Measurements from ENCODE around the gene TNPO1. TPM values are rescaled to one million over a fixed set of nuclear protein-coding genes. Genes with fewer than 3 reads are reported as not detected.
A peak's percentile ranks its signal among the peaks of the same experiment; 100 is the strongest.

Gene TNPO1
- total and polyA plus RNA-seq, 2 of the 8 experiments (the other 6 are each of a cell fraction or from before 2014, with no cell fraction given), result 38.5 to 211 TPM

- peak within 1 kb of the TSS; percentile 90 for H2BK5ac ChIP-seq (ENCODE audit: low read depth, low read length)
- H3K56ac ChIP-seq (replicated peaks; ENCODE audit: insufficient read length, low read depth, low read length), result peak within 1 kb of the TSS; percentile 86
- H2BK120ac ChIP-seq (replicated peaks; ENCODE audit: low read depth, low read length), result no peak within 1 kb of the TSS
- H4K91ac ChIP-seq (replicated peaks; ENCODE audit: insufficient read length, low read length), result peak within 1 kb of the TSS; percentile 79
- H3K23ac ChIP-seq (ENCODE audit: insufficient read length), result no peak within 1 kb of the TSS
- H3K4ac ChIP-seq (replicated peaks; ENCODE audit: insufficient read length, low read depth, low read length), result no peak within 1 kb of the TSS
- peak within 1 kb of the TSS; percentile 96 for H4K8ac ChIP-seq (ENCODE audit: extremely low read depth, insufficient read depth, low read length)
- peak within 1 kb of the TSS; percentile 81 to 88 for H3K4me2 ChIP-seq (ENCODE audit: insufficient read depth in 1 of 2, low read depth in 2 of 2, low read length in 2 of 2)
- H3K36me3 ChIP-seq (ENCODE audit: control insufficient read depth in 2 of 4, insufficient read depth in 4 of 4, low read length in 3 of 4), result no peaks in the 10 kb centered on the region
- FAIRE-seq, result no peak
- H3K23me2 ChIP-seq (ENCODE audit: low read depth, low read length), result peaks cover 5% of the 10 kb centered on the region
- peak within 1 kb of the TSS; percentile 77; the same call in 1 of the 2 replicates for H2BK20ac ChIP-seq (ENCODE audit: low read length)
- H3K4me3 ChIP-seq (ENCODE audit: extremely low read depth in 1 of 4, insufficient read depth in 2 of 4, low read depth in 3 of 4, low read length in 4 of 4), result peak within 1 kb of the TSS; percentile 68 to 83 (median 78)
- H3K79me1 ChIP-seq (ENCODE audit: low read depth, low read length), result no peaks in the 10 kb centered on the region
- no peaks in the 10 kb centered on the region for H3K9me3 ChIP-seq (ENCODE audit: insufficient read depth in 2 of 2, low read depth in 1 of 2, low read length in 1 of 2)
- peak; percentile 87 to 99 for DNase-seq (ENCODE audit: low read depth in 1 of 2, low spot score in 2 of 2)
- H3K27me3 ChIP-seq (replicated peaks in 1 of 4; ENCODE audit: control insufficient read depth in 3 of 4, extremely low read depth in 1 of 4, insufficient read depth in 3 of 4, low read length in 3 of 4), result no peaks in the 10 kb centered on the region; a peak in 1 of 7 replicates
- CTCF ChIA-PET (ENCODE audit: partially characterized antibody), result interaction anchor here (0.9 to 1.4 kb wide), 8 partner anchors 9 to 273 kb away, joined by 3 to 4 read pairs (median 3); no protein-coding TSS in a partner anchor
- 0 out of 2 replicates have a peak within 1 kb of the TSS, but pooled peaks have one; percentile 96 for H2BK15ac ChIP-seq (ENCODE audit: low read length)
- no peak within 1 kb of the TSS for H3K14ac ChIP-seq (ENCODE audit: insufficient read length)
- WGBS, 2 experiments (ENCODE audit: extremely low coverage in 1 of 2, insufficient coverage in 1 of 2, insufficient read length in 1 of 2, insufficient replicate concordance in 2 of 2, low coverage in 1 of 2, low lambda C conversion rate in 2 of 2, missing lambda C conversion rate in 1 of 2), result 2% methylated on average over 20 of the region's 64 CpGs; no CpG with 5 or more reads in 1 of the 2 experiments
- H3K9ac ChIP-seq (replicated peaks in 1 of 4; ENCODE audit: extremely low read depth in 1 of 4, low read depth in 3 of 4, low read length in 3 of 4), result peak within 1 kb of the TSS; percentile 58 to 87 (median 70)
- peaks cover 0 to 8% (median 2%) of the 10 kb centered on the region in 4 experiments; a peak in 3 of 7 replicates for H3K4me1 ChIP-seq (replicated peaks in 1 of 4; ENCODE audit: control insufficient read depth in 3 of 4, insufficient read depth in 4 of 4, low read length in 3 of 4)
- H2AFZ ChIP-seq (ENCODE audit: low read length), result peak within 1 kb of the TSS; percentile 88
- H3K27ac ChIP-seq (ENCODE audit: low read depth, low read length), result peak within 1 kb of the TSS; percentile 46; the same call in 1 of the 2 replicates
- peak within 1 kb of the TSS; percentile 97 for H3K18ac ChIP-seq (ENCODE audit: extremely low read depth, low read length)
- peaks cover 0 to 22% of the 10 kb centered on the region in 2 experiments; a peak in 2 of 4 replicates for H3K79me2 ChIP-seq (ENCODE audit: control insufficient read depth in 1 of 2, insufficient read depth in 2 of 2, low read length in 2 of 2)
- H2BK12ac ChIP-seq (ENCODE audit: low read depth, low read length), result peak within 1 kb of the TSS; percentile 98
- no peaks in the 10 kb centered on the region for H4K20me1 ChIP-seq (replicated peaks in 1 of 2; ENCODE audit: control insufficient read depth in 1 of 2, insufficient read depth in 2 of 2, low read length in 2 of 2)
- H2AK5ac ChIP-seq (ENCODE audit: low read depth, low read length), result no peak within 1 kb of the TSS
- POLR2A ChIA-PET (ENCODE audit: partially characterized antibody), result interaction anchor here (0.8 to 2.0 kb wide), 11 partner anchors 10 to 319 kb away, joined by 3 to 5 read pairs (median 3); no protein-coding TSS in a partner anchor
- H4K5ac ChIP-seq (ENCODE audit: insufficient read length, low read depth, low read length), result peak within 1 kb of the TSS; percentile 87
- peak; percentile 50 for TF ChIP-seq TAF7 (optimal IDR thresholded peaks at IDR 0.05; ENCODE audit: borderline replicate concordance, low read depth, low read length)
- no peak for TF ChIP-seq SP2 (IDR thresholded peaks at IDR 0.05; ENCODE audit: low read length)
- peak; percentile 97; the same call in 1 of the 2 replicates for TF ChIP-seq RBBP5 (IDR thresholded peaks at IDR 0.05; ENCODE audit: borderline replicate concordance, low read depth, low read length)
- peak; percentile 29; the same call in 1 of the 2 replicates for TF ChIP-seq TBP (IDR thresholded peaks at IDR 0.05; ENCODE audit: low read depth, low read length)
- TF ChIP-seq YY1 (IDR thresholded peaks at IDR 0.05; ENCODE audit: low read depth, low read length), result 0 out of 2 replicates have a peak, but pooled peaks have one; percentile 41
- TF ChIP-seq, protein P1, sequence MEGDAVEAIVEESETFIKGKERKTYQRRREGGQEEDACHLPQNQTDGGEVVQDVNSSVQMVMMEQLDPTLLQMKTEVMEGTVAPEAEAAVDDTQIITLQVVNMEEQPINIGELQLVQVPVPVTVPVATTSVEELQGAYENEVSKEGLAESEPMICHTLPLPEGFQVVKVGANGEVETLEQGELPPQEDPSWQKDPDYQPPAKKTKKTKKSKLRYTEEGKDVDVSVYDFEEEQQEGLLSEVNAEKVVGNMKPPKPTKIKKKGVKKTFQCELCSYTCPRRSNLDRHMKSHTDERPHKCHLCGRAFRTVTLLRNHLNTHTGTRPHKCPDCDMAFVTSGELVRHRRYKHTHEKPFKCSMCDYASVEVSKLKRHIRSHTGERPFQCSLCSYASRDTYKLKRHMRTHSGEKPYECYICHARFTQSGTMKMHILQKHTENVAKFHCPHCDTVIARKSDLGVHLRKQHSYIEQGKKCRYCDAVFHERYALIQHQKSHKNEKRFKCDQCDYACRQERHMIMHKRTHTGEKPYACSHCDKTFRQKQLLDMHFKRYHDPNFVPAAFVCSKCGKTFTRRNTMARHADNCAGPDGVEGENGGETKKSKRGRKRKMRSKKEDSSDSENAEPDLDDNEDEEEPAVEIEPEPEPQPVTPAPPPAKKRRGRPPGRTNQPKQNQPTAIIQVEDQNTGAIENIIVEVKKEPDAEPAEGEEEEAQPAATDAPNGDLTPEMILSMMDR (IDR thresholded peaks at IDR 0.05; ENCODE audit: control extremely low read depth in 1 of 3, insufficient read depth in 1 of 3, low read depth in 1 of 3, low read length in 3 of 3), result peak; percentile 78 to 97 (median 88)
- TF ChIP-seq, protein P2, sequence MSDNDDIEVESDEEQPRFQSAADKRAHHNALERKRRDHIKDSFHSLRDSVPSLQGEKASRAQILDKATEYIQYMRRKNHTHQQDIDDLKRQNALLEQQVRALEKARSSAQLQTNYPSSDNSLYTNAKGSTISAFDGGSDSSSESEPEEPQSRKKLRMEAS (IDR thresholded peaks at IDR 0.05), result peak; percentile 49
- TF ChIP-seq NANOG (IDR thresholded peaks at IDR 0.05; ENCODE audit: insufficient read depth, low read depth, low read length, poor library complexity, severe bottlenecking), result no peak
- TF ChIP-seq TCF12 (IDR thresholded peaks at IDR 0.05; ENCODE audit: low read depth, low read length), result no peak
These were observed 139.4 kb downstream of the TNPO1 start, which contains the start of gene FCHO2 for GRCh38 chr5:72955768-72956323. Gene FCHO2 (plus strand): TSS chr5:72956041. CDS start chr5:72956097, 56 bp downstream.

Measured in H1 (cell line).